Heart right ventricle (tissue), 16 donors: ENCODE data around the gene THOP1. TPM values are rescaled to one million over a fixed set of nuclear protein-coding genes. Genes with fewer than 3 reads are reported as not detected.
"Not testable (repeated sequence)": the region's sequence is repeated elsewhere in the genome, so short reads cannot be mapped to it uniquely, and the experiment has no call there.

Source experiments
- ATAC-seq, 8 donors: fragments of 200-7000 bp; cut with Tn5 transposase; one replicate each; pipeline ENCODE4 v1.9.1; 2020; ENCODE audit warnings: mild to moderate bottlenecking in 8 of 8, moderate library complexity in 8 of 8, moderate number of reproducible peaks in 1 of 8
- DNase-seq, 2 donors: peaks; one replicate each; pipeline ENCODE4 v3.0.0-alpha.2; 2020
- H3K27ac ChIP-seq, 10 donors: fragments of 200-600 bp; sonication (generic) in 2 of 10; one replicate each; pipeline versions ENCODE4 v1.5.0 to v1.8.0; 2020 to 2022; ENCODE audit warnings: mild to moderate bottlenecking in 3 of 10
- H3K27me3 ChIP-seq, 7 donors: fragments of 200-600 bp; one replicate each; pipeline ENCODE4 v1.8.0; 2021 to 2022; ENCODE audit warnings: mild to moderate bottlenecking in 2 of 7
- H3K36me3 ChIP-seq, 9 donors: fragments of 200-600 bp; sonication (generic) in 1 of 9; one replicate each; pipeline versions ENCODE4 v1.5.0 to v1.8.0; 2020 to 2022; ENCODE audit warnings: mild to moderate bottlenecking in 2 of 9
- H3K4me1 ChIP-seq, 9 donors: fragments of 200-600 bp; sonication (generic) in 1 of 9; one replicate each; pipeline versions ENCODE4 v1.5.0 to v1.8.0; 2020 to 2022; ENCODE audit warnings: mild to moderate bottlenecking in 4 of 9
- H3K4me3 ChIP-seq, 10 donors: fragments of 200-600 bp; sonication (generic) in 2 of 10; one replicate each; pipeline versions ENCODE4 v1.5.0 to v1.8.0; 2020 to 2022; ENCODE audit warnings: mild to moderate bottlenecking in 7 of 10, moderate library complexity in 2 of 10
- H3K9me3 ChIP-seq, 11 donors: fragments of 200-600 bp in 10 of 11; sonication (generic) in 2 of 11; one replicate each; pipeline versions ENCODE4 v1.5.0 to v1.8.0; 2013 to 2022; ENCODE audit warnings: mild to moderate bottlenecking in 2 of 11, control low read depth in 1 of 11, moderate library complexity in 1 of 11
- WGBS, 2 donors: extraction: QIAGEN DNeasy Blood & Tissue Kit; methylation state at CpG; one replicate each; pipeline ENCODE4 v1.1.7; 2013; ENCODE audit warnings: inconsistent platforms in 1 of 2; 5-methylcytosine and 5-hydroxymethylcytosine counted together
- intact Hi-C, 10 donors: fragments of 100-400 bp; cut with DNase I; formaldehyde crosslinking; loops; one replicate each; pipeline versions ENCODE4 v1.11.1 to v1.14.2; 2022
- polyA plus RNA-seq, 2 donors: library from polyadenylated mRNA; stranded (reverse); fragments of 200-250 nt; gene quantifications; one replicate each; pipeline ENCODE4 v1.2.3, GENCODE V29; 2013
- total RNA-seq, 10 donors: library from RNA; stranded (reverse); fragmentation: NEBNext Ultra II Directional in 3 of 10; extraction: Animal tissue kit (Norgen Biotek cat#: 25700) in 3 of 10; gene quantifications; one replicate each; pipeline versions ENCODE4 v1.2.1 to v1.2.4, GENCODE V29; 2021 to 2023
- TF ChIP-seq, protein P1 (sequence below), 9 donors: fragments of 200-600 bp; sonication (generic) in 2 of 9; IDR thresholded peaks; one replicate each; pipeline versions ENCODE4 v1.5.0 to v1.8.0; 2021 to 2022; ENCODE audit warnings: antibody characterized with exemption in 9 of 9, mild to moderate bottlenecking in 5 of 9, moderate library complexity in 1 of 9
- donor health status: Arrhythmogenic right ventricular cardiomyopathy.
- donor health status: ischemic (EF 13 %, LVEDD 7.1; RV severe dilation, severe dysfunction).
- donor health status: healthy with polysubstance abuse.
- donor health status: DM: no; HTN: yes; CAD: no.
- donor health status: DM: no; HTN: no; CAD: no.
- donor health status: ischemic (EF 25% LVEDD 6.9; RV normal size, moderate dysfunction).
- donor health status: ischemic (EF 25% LVEDD 5.7; RV mildly dilated, moderate dysfunction).
- donor health status: healthy.
- donor health status: DM: yes; HTN: yes; CAD: no.
- donor health status: Ischemic cardiomyopathy.
- donor health status: ischemic (EF 35%, LVEDD 5.7; RV mildly dilated, moderate dysfunction).
- donor health status: nonischemic (EF 11% LVEDD 7.7; RV severe dilation, severe dysfunction).
- donor health status: DM: yes; HTN: yes; CAD: no.
- donor health status: PGD.
- donor health status: ischemic (EF 29% LVEDD 5.4; RV normal size, mild dysfunction).
- donor health status: nonischemic (EF 23%, LVEDD 6.1; RV moderate dilation, normal function).

The THOP1 gene
- total and polyA plus RNA-seq, 12 donors, result 37.5 to 85.3 (median 45.2) TPM

DNA sequence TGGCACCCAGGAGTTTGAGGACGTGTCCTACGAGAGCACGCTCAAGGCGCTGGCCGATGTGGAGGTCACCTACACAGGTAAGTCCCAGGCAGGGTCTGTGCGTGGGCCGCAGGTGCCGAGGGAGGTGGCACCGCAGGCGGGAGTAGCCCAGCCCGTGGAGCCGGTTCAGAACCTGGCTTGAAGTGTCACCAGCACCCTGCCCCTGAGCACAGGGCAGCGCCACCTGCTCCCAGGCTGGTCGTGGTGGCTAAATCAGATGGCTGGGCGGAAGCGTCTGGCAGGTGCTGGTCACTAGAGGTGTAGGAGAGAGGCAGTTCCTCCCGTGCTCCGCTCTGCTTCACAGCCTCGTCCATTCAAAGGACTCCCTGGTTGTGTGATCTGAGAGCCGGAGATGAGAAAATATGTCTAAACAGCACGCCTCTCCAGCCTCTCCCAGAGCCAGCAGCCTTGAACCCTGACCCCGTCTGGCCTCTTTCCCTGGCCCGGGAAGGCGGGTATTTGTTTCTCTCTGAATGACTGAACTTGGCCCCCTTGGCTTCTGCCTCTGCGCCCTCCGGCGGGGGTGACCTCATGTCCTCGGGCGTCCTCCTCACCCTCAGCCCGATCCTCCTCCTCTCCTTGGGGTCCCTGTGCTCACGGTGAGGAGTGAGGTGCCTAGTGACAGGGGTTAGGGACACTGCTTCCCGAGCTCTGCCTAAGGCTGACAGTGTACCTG is 5.4 kb downstream of the THOP1 start:
- Histone ChIP-seq H3K4me1 (peaks cover 6 to 10% (median 8%) of the 10 kb centered on the region in 9 donors), H3K27ac (no peak overlapping the region), H3K27me3 (no peaks in the 10 kb centered on the region), H3K4me3 (no peak overlapping the region), H3K9me3 (no peaks in the 10 kb centered on the region), H3K36me3 (peaks cover 0 to 59% (median 8%) of the 10 kb centered on the region in 9 donors)
- intact Hi-C loops, result no loop called here
- DNase-seq (no peak), ATAC-seq (no peak)
- TF ChIP-seq, protein P1, sequence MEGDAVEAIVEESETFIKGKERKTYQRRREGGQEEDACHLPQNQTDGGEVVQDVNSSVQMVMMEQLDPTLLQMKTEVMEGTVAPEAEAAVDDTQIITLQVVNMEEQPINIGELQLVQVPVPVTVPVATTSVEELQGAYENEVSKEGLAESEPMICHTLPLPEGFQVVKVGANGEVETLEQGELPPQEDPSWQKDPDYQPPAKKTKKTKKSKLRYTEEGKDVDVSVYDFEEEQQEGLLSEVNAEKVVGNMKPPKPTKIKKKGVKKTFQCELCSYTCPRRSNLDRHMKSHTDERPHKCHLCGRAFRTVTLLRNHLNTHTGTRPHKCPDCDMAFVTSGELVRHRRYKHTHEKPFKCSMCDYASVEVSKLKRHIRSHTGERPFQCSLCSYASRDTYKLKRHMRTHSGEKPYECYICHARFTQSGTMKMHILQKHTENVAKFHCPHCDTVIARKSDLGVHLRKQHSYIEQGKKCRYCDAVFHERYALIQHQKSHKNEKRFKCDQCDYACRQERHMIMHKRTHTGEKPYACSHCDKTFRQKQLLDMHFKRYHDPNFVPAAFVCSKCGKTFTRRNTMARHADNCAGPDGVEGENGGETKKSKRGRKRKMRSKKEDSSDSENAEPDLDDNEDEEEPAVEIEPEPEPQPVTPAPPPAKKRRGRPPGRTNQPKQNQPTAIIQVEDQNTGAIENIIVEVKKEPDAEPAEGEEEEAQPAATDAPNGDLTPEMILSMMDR (IDR thresholded peaks at IDR 0.05), result no peak
- 96 to 97% methylated on average over 32 of the region's 32 CpGs for WGBS, 2 donors

DNA sequence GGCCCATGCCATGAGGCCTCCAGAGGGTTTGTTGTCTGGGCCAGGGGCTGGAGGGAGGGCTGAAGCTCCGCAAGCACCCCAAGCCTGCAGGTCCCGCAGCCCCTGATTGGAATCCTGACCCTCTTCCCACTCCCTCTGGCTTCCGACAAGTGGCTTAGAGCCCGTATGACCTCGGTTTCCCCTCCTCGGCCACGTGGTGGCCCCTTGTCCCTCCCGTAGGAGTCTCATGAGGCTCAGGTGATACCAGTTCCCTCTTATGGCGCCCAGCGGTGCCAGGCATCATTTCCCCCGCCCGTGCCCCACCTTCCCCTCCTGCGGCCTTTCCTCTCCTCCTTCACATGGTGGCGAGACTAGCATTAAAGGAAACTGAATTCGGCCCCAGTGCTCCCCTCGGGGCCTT is 6.1 kb downstream of the THOP1 start:
- 90 to 91% methylated on average over 16 of the region's 16 CpGs for WGBS, 2 donors
- H3K27ac ChIP-seq, result peak overlapping the region in 1 of 10 donors; percentile 35
- H3K4me1 ChIP-seq, result peaks cover 0 to 4% (median 1%) of the 10 kb centered on the region in 9 donors
- DNase-seq (no peak), ATAC-seq (no peak)
- no peaks in the 10 kb centered on the region for H3K27me3 ChIP-seq
- TF ChIP-seq, protein P1 (IDR thresholded peaks at IDR 0.05), result no peak
- peaks cover 0 to 64% (median 8%) of the 10 kb centered on the region in 9 donors for H3K36me3 ChIP-seq
- H3K4me3 ChIP-seq, result no peak overlapping the region
- intact Hi-C loops, result no loop called here
- no peaks in the 10 kb centered on the region for H3K9me3 ChIP-seq

DNA sequence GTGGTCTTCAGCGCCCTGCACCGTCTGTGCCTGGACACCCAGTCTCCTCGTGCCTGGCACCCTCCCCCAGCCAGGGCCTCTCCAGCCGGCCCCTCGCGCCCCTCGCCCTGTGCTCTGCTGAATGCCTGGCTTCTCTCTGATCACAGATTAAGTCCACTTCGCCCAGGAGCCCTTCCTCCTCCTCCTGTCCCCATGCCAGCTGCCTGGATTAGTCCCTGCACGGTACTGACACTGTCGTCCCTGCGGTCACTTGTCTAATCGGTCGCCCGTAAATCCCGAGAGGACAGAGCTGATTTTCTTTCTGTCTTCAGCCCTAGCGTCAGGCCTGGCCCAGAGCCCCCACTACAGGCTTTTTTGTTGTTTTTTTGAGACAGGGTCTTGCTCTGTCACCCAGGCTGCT is 6.6 kb downstream of the THOP1 start:
- Histone ChIP-seq H3K27ac (peak overlapping the region in 3 of 10 donors; percentile 35 to 56 (median 47)), H3K4me1 (peaks cover 0 to 8% (median 3%) of the 10 kb centered on the region in 9 donors), H3K9me3 (no peaks in the 10 kb centered on the region), H3K4me3 (no peak overlapping the region), H3K36me3 (peaks cover 0 to 64% (median 8%) of the 10 kb centered on the region in 9 donors), H3K27me3 (no peaks in the 10 kb centered on the region)
- DNase-seq (no peak), ATAC-seq (peak in 4 of 8 donors; percentile 13 to 31 (median 24))
- intact Hi-C loops, result no loop called here
- 87 to 88% methylated on average over 16 of the region's 16 CpGs for WGBS, 2 donors
- TF ChIP-seq, protein P1 (IDR thresholded peaks at IDR 0.05), result no peak

DNA sequence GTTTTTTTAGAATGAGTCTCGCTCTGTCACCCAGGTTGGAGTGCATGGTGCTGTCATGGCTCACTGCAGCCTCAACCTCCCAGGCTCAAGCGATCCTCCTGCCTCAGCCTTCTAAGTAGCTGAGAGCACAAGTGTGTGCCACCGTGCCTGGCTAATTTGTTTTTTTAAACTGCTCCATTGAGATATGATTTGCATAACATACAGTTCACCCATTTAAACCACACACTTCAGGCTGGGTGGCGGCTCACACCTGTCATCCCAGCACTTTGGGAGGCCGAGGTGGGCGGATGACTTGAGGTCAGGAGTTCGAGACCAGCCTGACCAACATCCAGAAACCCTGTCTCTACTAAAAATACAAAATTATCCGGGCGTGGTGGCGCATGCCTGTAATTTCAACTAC is 7.4 kb downstream of the THOP1 start:
- H3K4me3 ChIP-seq, ATAC-seq, H3K27me3 ChIP-seq, intact Hi-C loops, DNase-seq, H3K9me3 ChIP-seq: not testable (repeated sequence)
- Histone ChIP-seq H3K4me1 (peaks cover 0 to 16% (median 9%) of the 10 kb centered on the region in 9 donors), H3K36me3 (peaks cover 0 to 70% (median 8%) of the 10 kb centered on the region in 9 donors), H3K27ac (peak overlapping the region in 1 of 10 donors; percentile 47)
- 92 to 96% methylated on average over 10 of the region's 10 CpGs for WGBS, 2 donors

DNA sequence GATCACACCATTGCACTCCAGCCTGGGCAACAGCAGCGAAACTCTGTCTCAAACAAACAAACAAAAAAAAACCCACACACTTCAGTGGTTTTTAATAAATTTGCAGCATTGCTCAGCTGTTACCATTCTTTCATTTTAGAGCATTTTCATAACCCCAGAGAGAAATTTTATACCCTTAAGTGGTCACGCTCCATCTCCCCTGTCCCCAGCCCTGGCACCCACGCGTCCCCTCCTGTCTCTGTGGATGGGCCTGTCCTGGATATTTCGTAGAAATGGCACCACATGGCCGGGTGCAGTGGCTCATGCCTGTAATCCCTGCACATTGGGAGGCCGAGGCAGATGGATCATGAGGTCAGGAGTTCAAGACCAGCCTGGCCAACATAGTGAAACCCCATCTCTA is 7.8 kb downstream of the THOP1 start:
- DNase-seq (no peak), ATAC-seq (no peak)
- peaks cover 0 to 21% (median 13%) of the 10 kb centered on the region in 9 donors for H3K4me1 ChIP-seq
- TF ChIP-seq, protein P1 (IDR thresholded peaks at IDR 0.05), result no peak
- intact Hi-C loops, result no loop called here
- H3K4me3 ChIP-seq, result no peak overlapping the region
- peaks cover 0 to 74% (median 8%) of the 10 kb centered on the region in 9 donors for H3K36me3 ChIP-seq
- no peaks in the 10 kb centered on the region for H3K27me3 ChIP-seq
- no peaks in the 10 kb centered on the region for H3K9me3 ChIP-seq
- no peak overlapping the region for H3K27ac ChIP-seq
- WGBS, 2 donors, result 96% methylated on average over 7 of the region's 7 CpGs
